HG03045 (cell line): ENCODE data around the gene SORCS2.

Experiments used
- ATAC-seq: cut with Tn5 transposase; IDR thresholded peaks from one replicate; pipeline ENCODE4 v1.9.1; 2021; ENCODE audit warnings: mild to moderate bottlenecking, moderate library complexity; ENCODE audit not compliant: unreplicated experiment

The SORCS2 gene

GRCh38 chr4:7515390-7515902 lies 323.1 kb downstream of the SORCS2 start:
- ATAC-seq, result no peak

GRCh38 chr4:7516096-7516772 lies 323.9 kb downstream of the SORCS2 start:
- no peak for ATAC-seq

- ATAC-seq, result no peak
These were observed 324.4 kb downstream of the SORCS2 start for GRCh38 chr4:7516773-7517144.

- ATAC-seq, result no peak
These were observed 326.7 kb downstream of the SORCS2 start for GRCh38 chr4:7518871-7519637.

GRCh38 chr4:7519638-7520376 lies 327.5 kb downstream of the SORCS2 start:
- ATAC-seq, result no peak

- ATAC-seq, result no peak
These were observed 329.3 kb downstream of the SORCS2 start for GRCh38 chr4:7521666-7522065.

- ATAC-seq, result no peak
These were observed 330.3 kb downstream of the SORCS2 start for GRCh38 chr4:7522452-7523220.

GRCh38 chr4:7523526-7523925 lies 331.2 kb downstream of the SORCS2 start:
- no peak for ATAC-seq

GRCh38 chr4:7524064-7524682 lies 331.8 kb downstream of the SORCS2 start:
- ATAC-seq, result no peak

GRCh38 chr4:7524843-7525242 lies 332.5 kb downstream of the SORCS2 start:
- ATAC-seq, result no peak

- ATAC-seq, result no peak
These were observed 334.2 kb downstream of the SORCS2 start for GRCh38 chr4:7526491-7526890.

- no peak for ATAC-seq
These were observed 334.7 kb downstream of the SORCS2 start for GRCh38 chr4:7526929-7527535.

- no peak for ATAC-seq
These were observed 337.2 kb downstream of the SORCS2 start for GRCh38 chr4:7529368-7530080.

- ATAC-seq, result no peak
These were observed 337.7 kb downstream of the SORCS2 start for GRCh38 chr4:7530082-7530481.

GRCh38 chr4:7530932-7531639 lies 338.7 kb downstream of the SORCS2 start:
- no peak for ATAC-seq

- ATAC-seq, result no peak
These were observed 339.3 kb downstream of the SORCS2 start for GRCh38 chr4:7531640-7531994.

- ATAC-seq, result no peak
These were observed 339.7 kb downstream of the SORCS2 start for GRCh38 chr4:7532043-7532442.

- ATAC-seq, result no peak
These were observed 340.9 kb downstream of the SORCS2 start for GRCh38 chr4:7533267-7533666.

GRCh38 chr4:7535094-7535493 lies 342.8 kb downstream of the SORCS2 start:
- no peak for ATAC-seq
